HG03108 (cell line): ENCODE measurements around the gene DNAJC5.
"Not testable (repeated sequence)": the region's sequence is repeated elsewhere in the genome, so short reads cannot be mapped to it uniquely, and the experiment has no call there.

Experiments
- ATAC-seq: cut with Tn5 transposase; IDR thresholded peaks from one replicate; pipeline ENCODE4 v1.9.1; 2021; ENCODE audit warnings: moderate library complexity; ENCODE audit not compliant: unreplicated experiment

DNAJC5 gene

DNA sequence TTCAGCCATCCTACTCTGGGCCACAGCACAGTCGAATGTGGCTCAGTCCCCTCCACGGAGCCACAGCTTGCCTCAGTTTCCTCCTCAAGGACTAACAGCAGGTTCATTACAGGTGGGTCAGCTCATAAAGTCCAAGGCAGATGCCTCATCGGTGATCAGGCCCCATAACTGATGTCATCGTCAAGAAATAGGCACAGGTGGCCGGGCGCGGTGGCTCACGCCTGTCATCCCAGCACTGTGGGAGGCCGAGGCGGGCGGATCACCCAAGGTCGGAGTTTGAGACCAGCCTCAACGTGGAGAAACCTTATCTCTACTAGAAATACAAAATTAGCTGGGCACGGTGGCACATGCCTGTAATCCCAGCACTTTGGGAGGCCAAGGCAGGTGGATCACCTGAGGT lies 57.8 kb downstream of the DNAJC5 start:
- ATAC-seq, result no peak

DNA sequence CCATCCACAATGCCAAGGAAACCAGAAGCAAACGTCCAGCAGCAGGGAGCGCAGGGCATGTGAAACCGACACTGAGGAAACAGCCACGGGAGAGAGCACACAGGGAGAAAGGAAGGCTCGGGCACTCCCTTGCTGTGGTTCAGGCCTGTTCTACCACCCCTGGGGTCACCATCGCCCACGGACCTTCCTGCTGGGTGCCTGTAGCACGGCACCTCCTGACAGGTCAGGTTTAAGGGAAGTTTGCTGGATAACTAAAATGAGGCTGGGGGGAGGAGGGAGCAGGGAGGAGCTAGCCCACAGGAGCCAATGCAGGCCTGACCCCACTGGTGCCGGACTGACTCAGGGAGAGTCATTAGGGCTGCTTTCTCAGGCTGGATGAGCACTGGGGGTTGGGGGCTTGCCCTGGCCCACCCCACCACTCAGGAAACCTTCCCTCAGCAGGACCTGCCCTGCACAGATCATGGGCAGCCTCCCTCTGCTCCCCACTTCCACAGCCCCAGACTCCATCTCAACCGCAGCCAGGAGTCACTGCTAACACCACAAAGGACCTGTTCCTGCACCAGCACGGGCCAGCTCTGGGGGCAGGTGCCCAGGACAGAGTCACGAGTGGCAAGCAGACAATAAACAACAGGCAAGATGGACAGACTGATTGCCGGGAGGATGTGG lies 59.0 kb downstream of the DNAJC5 start:
- no peak for ATAC-seq

GRCh38 chr20:63955281-63955826 lies 60.4 kb downstream of the DNAJC5 start:
- ATAC-seq, result peak; percentile 29

GRCh38 chr20:63955827-63956663 lies 61.1 kb downstream of the DNAJC5 start, which contains the start of gene UCKL1:
Gene UCKL1, minus strand, starts transcription at chr20:63956416. Its CDS starts 44 bp downstream, at chr20:63956372.
- ATAC-seq, result peak; percentile 69

DNA sequence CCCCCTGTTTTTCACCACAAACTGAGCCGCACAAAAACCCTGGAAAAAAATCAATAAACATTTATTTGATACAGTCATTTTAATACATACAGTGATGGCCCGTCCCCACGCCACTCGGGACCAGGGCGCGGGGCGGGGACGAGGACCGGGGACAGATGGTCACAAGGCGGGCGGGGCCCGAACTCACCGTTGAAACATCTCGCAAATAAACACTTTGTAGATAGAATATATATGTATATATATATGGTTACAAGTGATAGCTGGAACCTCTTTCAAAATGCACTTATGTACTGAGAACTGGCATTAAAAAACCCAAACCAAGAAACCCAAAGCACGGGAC lies 61.7 kb downstream of the DNAJC5 start:
- ATAC-seq, result no peak

GRCh38 chr20:63957004-63957689 lies 62.2 kb downstream of the DNAJC5 start:
- ATAC-seq, result no peak

GRCh38 chr20:63957690-63958441 lies 62.9 kb downstream of the DNAJC5 start:
- no peak for ATAC-seq

GRCh38 chr20:63958471-63958870 lies 63.5 kb downstream of the DNAJC5 start:
- no peak for ATAC-seq

GRCh38 chr20:63958964-63959698 lies 64.2 kb downstream of the DNAJC5 start:
- ATAC-seq, result no peak

- no peak for ATAC-seq
Observed at GRCh38 chr20:63959699-63960075, 64.8 kb downstream of the DNAJC5 start.

GRCh38 chr20:63960654-63961621 lies 66.0 kb downstream of the DNAJC5 start:
- ATAC-seq, result not testable (repeated sequence)

- no peak for ATAC-seq
Observed at GRCh38 chr20:63961664-63962425, 66.9 kb downstream of the DNAJC5 start.

GRCh38 chr20:63962426-63963347 lies 67.8 kb downstream of the DNAJC5 start:
- no peak for ATAC-seq

GRCh38 chr20:63963348-63963741 lies 68.4 kb downstream of the DNAJC5 start:
- ATAC-seq, result no peak

- ATAC-seq, result no peak
Observed at GRCh38 chr20:63963784-63964301, 68.9 kb downstream of the DNAJC5 start.

DNA sequence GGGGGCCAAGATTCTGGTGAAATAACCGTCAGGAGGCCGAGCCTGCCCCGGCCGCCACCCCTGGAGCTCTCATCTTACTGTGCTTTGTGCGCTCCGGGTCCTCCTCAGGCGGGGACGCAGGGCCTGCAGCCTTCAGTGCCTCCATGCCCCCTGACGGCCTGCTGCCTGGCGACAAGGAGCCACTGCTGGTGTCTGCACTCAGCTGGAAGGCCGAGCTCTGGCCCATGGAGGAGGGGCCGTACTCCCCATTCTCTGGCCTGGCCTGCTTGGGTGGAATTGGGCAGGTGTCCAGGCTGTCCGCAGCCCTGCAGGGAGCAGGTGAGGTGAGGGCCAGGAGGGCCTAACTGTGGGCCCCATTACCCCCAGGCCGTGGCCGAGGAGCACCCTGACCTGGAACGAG lies 69.5 kb downstream of the DNAJC5 start:
- no peak for ATAC-seq
